ENCODE measurements around the gene TCFL5. TPM values are rescaled to one million over a fixed set of nuclear protein-coding genes. Genes with fewer than 3 reads are reported as not detected.
"Not testable (repeated sequence)": the region's sequence is repeated elsewhere in the genome, so short reads cannot be mapped to it uniquely, and the experiment has no call there.

The TCFL5 gene
- total RNA-seq, 1 donor from 2014 or later: 11.0 TPM

GRCh38 chr20:62856931-62857619 is 4.5 kb downstream of the TCFL5 start:
- H3K4me2 ChIP-seq (ENCODE audit: low read length): no peak overlapping the region
- H3K27me3 ChIP-seq (ENCODE audit: insufficient read depth, low read length): no peaks in the 10 kb centered on the region
- no peak for FAIRE-seq
- no peak for DNase-seq (ENCODE audit: low read depth)
- H3K9me3 ChIP-seq (ENCODE audit: insufficient read depth, low read depth, low read length): no peaks in the 10 kb centered on the region
- Mint-ChIP-seq H3K4me1 (ENCODE audit: low read depth, unreplicated experiment) (peaks cover 16% of the 10 kb centered on the region), H3K9me3 (ENCODE audit: unreplicated experiment) (no peaks in the 10 kb centered on the region), H3K4me3 (ENCODE audit: unreplicated experiment) (no peak overlapping the region), H3K36me3 (ENCODE audit: low read depth, unreplicated experiment) (peaks cover 15% of the 10 kb centered on the region), H3K27me3 (ENCODE audit: low read depth, unreplicated experiment) (no peaks in the 10 kb centered on the region), H3K27ac (ENCODE audit: unreplicated experiment) (no peak overlapping the region)
- no peak overlapping the region for H3K4me3 ChIP-seq (ENCODE audit: insufficient read depth, low read depth, low read length)
- no peak overlapping the region for H3K9ac ChIP-seq (ENCODE audit: low read length)
- H3K36me3 ChIP-seq (ENCODE audit: insufficient read depth, low read length): peaks cover 15% of the 10 kb centered on the region
- no peak overlapping the region for H3K27ac ChIP-seq (ENCODE audit: low read depth, low read length)
- H3K79me2 ChIP-seq (ENCODE audit: insufficient read depth, low read length): peaks cover 24% of the 10 kb centered on the region
- no peak overlapping the region for H2AFZ ChIP-seq (ENCODE audit: low read depth, low read length)
- TF ChIP-seq, protein P1, sequence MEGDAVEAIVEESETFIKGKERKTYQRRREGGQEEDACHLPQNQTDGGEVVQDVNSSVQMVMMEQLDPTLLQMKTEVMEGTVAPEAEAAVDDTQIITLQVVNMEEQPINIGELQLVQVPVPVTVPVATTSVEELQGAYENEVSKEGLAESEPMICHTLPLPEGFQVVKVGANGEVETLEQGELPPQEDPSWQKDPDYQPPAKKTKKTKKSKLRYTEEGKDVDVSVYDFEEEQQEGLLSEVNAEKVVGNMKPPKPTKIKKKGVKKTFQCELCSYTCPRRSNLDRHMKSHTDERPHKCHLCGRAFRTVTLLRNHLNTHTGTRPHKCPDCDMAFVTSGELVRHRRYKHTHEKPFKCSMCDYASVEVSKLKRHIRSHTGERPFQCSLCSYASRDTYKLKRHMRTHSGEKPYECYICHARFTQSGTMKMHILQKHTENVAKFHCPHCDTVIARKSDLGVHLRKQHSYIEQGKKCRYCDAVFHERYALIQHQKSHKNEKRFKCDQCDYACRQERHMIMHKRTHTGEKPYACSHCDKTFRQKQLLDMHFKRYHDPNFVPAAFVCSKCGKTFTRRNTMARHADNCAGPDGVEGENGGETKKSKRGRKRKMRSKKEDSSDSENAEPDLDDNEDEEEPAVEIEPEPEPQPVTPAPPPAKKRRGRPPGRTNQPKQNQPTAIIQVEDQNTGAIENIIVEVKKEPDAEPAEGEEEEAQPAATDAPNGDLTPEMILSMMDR (IDR thresholded peaks at IDR 0.05; ENCODE audit: insufficient read depth, low read depth, low read length): no peak
- TF ChIP-seq EZH2 (IDR thresholded peaks at IDR 0.05; ENCODE audit: insufficient read depth, low read length): no peak
- H4K20me1 ChIP-seq (ENCODE audit: insufficient read depth, low read length): peaks cover 53% of the 10 kb centered on the region
- H3K4me1 ChIP-seq (ENCODE audit: insufficient read depth, low read length): peaks cover 9% of the 10 kb centered on the region

- Histone ChIP-seq H3K79me2 (ENCODE audit: insufficient read depth, low read length) (peaks cover 22% of the 10 kb centered on the region), H3K27ac (ENCODE audit: low read depth, low read length) (no peak overlapping the region), H3K4me2 (ENCODE audit: low read length) (no peak overlapping the region), H3K9ac (ENCODE audit: low read length) (no peak overlapping the region), H3K27me3 (ENCODE audit: insufficient read depth, low read length) (no peaks in the 10 kb centered on the region), H3K9me3 (ENCODE audit: insufficient read depth, low read depth, low read length) (no peaks in the 10 kb centered on the region), H3K4me1 (ENCODE audit: insufficient read depth, low read length) (peaks cover 2% of the 10 kb centered on the region), H3K4me3 (ENCODE audit: insufficient read depth, low read depth, low read length) (no peak overlapping the region), H3K36me3 (ENCODE audit: insufficient read depth, low read length) (peaks cover 15% of the 10 kb centered on the region), H2AFZ (ENCODE audit: low read depth, low read length) (no peak overlapping the region), H4K20me1 (ENCODE audit: insufficient read depth, low read length) (peaks cover 53% of the 10 kb centered on the region)
- DNase-seq (ENCODE audit: low read depth): no peak
- Mint-ChIP-seq H3K27ac (ENCODE audit: unreplicated experiment) (no peak overlapping the region), H3K4me1 (ENCODE audit: low read depth, unreplicated experiment) (peaks cover 14% of the 10 kb centered on the region), H3K27me3 (ENCODE audit: low read depth, unreplicated experiment) (no peaks in the 10 kb centered on the region), H3K4me3 (ENCODE audit: unreplicated experiment) (no peak overlapping the region), H3K9me3 (ENCODE audit: unreplicated experiment) (no peaks in the 10 kb centered on the region), H3K36me3 (ENCODE audit: low read depth, unreplicated experiment) (peaks cover 17% of the 10 kb centered on the region)
- no peak for TF ChIP-seq EZH2 (IDR thresholded peaks at IDR 0.05; ENCODE audit: insufficient read depth, low read length)
- TF ChIP-seq, protein P1 (IDR thresholded peaks at IDR 0.05; ENCODE audit: insufficient read depth, low read depth, low read length): no peak
- no peak for FAIRE-seq
These were observed 6.5 kb downstream of the TCFL5 start for GRCh38 chr20:62855120-62855519.

- peaks cover 48% of the 10 kb centered on the region for H4K20me1 ChIP-seq (ENCODE audit: insufficient read depth, low read length)
- no peak overlapping the region for H2AFZ ChIP-seq (ENCODE audit: low read depth, low read length)
- FAIRE-seq (no peak), DNase-seq (ENCODE audit: low read depth) (no peak)
- H3K9ac ChIP-seq (ENCODE audit: low read length): no peak overlapping the region
- peaks cover 15% of the 10 kb centered on the region for H3K36me3 ChIP-seq (ENCODE audit: insufficient read depth, low read length)
- H3K9me3 Mint-ChIP-seq (ENCODE audit: unreplicated experiment): no peaks in the 10 kb centered on the region
- peaks cover 6% of the 10 kb centered on the region for H3K4me1 Mint-ChIP-seq (ENCODE audit: low read depth, unreplicated experiment)
- no peak overlapping the region for H3K4me3 ChIP-seq (ENCODE audit: insufficient read depth, low read depth, low read length)
- TF ChIP-seq EZH2 (IDR thresholded peaks at IDR 0.05; ENCODE audit: insufficient read depth, low read length): no peak
- TF ChIP-seq, protein P1 (IDR thresholded peaks at IDR 0.05; ENCODE audit: insufficient read depth, low read depth, low read length): no peak
- H3K4me3 Mint-ChIP-seq (ENCODE audit: unreplicated experiment): no peak overlapping the region
- peaks cover 12% of the 10 kb centered on the region for H3K79me2 ChIP-seq (ENCODE audit: insufficient read depth, low read length)
- H3K36me3 Mint-ChIP-seq (ENCODE audit: low read depth, unreplicated experiment): peaks cover 16% of the 10 kb centered on the region
- H3K27ac Mint-ChIP-seq (ENCODE audit: unreplicated experiment): no peak overlapping the region
- H3K4me2 ChIP-seq (ENCODE audit: low read length): no peak overlapping the region
- H3K27me3 Mint-ChIP-seq (ENCODE audit: low read depth, unreplicated experiment): no peaks in the 10 kb centered on the region
- no peaks in the 10 kb centered on the region for H3K4me1 ChIP-seq (ENCODE audit: insufficient read depth, low read length)
- no peaks in the 10 kb centered on the region for H3K9me3 ChIP-seq (ENCODE audit: insufficient read depth, low read depth, low read length)
- H3K27me3 ChIP-seq (ENCODE audit: insufficient read depth, low read length): no peaks in the 10 kb centered on the region
- no peak overlapping the region for H3K27ac ChIP-seq (ENCODE audit: low read depth, low read length)
These were observed 7.5 kb downstream of the TCFL5 start for GRCh38 chr20:62854121-62854520.

GRCh38 chr20:62853304-62853703 is 8.3 kb downstream of the TCFL5 start:
- peaks cover 15% of the 10 kb centered on the region for H3K36me3 ChIP-seq (ENCODE audit: insufficient read depth, low read length)
- H3K79me2 ChIP-seq (ENCODE audit: insufficient read depth, low read length); H3K9me3 Mint-ChIP-seq (ENCODE audit: unreplicated experiment); H3K9ac ChIP-seq (ENCODE audit: low read length); H3K4me3 Mint-ChIP-seq (ENCODE audit: unreplicated experiment); H3K27me3 ChIP-seq (ENCODE audit: insufficient read depth, low read length); H3K4me1 ChIP-seq (ENCODE audit: insufficient read depth, low read length); H3K9me3 ChIP-seq (ENCODE audit: insufficient read depth, low read depth, low read length); H3K27ac Mint-ChIP-seq (ENCODE audit: unreplicated experiment); H3K4me3 ChIP-seq (ENCODE audit: insufficient read depth, low read depth, low read length); DNase-seq (ENCODE audit: low read depth); H3K27me3 Mint-ChIP-seq (ENCODE audit: low read depth, unreplicated experiment); H3K4me2 ChIP-seq (ENCODE audit: low read length); FAIRE-seq; H2AFZ ChIP-seq (ENCODE audit: low read depth, low read length); H3K27ac ChIP-seq (ENCODE audit: low read depth, low read length); H3K4me1 Mint-ChIP-seq (ENCODE audit: low read depth, unreplicated experiment): not testable (repeated sequence)
- peaks cover 42% of the 10 kb centered on the region for H4K20me1 ChIP-seq (ENCODE audit: insufficient read depth, low read length)
- H3K36me3 Mint-ChIP-seq (ENCODE audit: low read depth, unreplicated experiment): peaks cover 14% of the 10 kb centered on the region
